Mesothelial cell of epicardium (in vitro differentiated cells): ENCODE measurements around the gene TFIP11. TPM values are rescaled to one million over a fixed set of nuclear protein-coding genes. Genes with fewer than 3 reads are reported as not detected.
A peak's percentile ranks its signal among the peaks of the same experiment; 100 is the strongest.

Experiments
- DNase-seq, 2 experiments: peaks; one replicate each; pipeline ENCODE4 v3.0.0; 2021; ENCODE audit warnings: low spot score in 2 of 2; ENCODE audit not compliant: unreplicated experiment in 2 of 2
- H3K27ac Mint-ChIP-seq: 2 replicates; pipeline ENCODE4 v1.8.0; 2021; ENCODE audit warnings: mixed read lengths
- H3K27me3 Mint-ChIP-seq: 2 replicates; pipeline ENCODE4 v1.8.0; 2021; ENCODE audit warnings: low read depth, mixed read lengths
- H3K36me3 Mint-ChIP-seq: 2 replicates; pipeline ENCODE4 v1.8.0; 2021; ENCODE audit warnings: mixed read lengths
- H3K4me1 Mint-ChIP-seq: 2 replicates; pipeline ENCODE4 v1.8.0; 2021; ENCODE audit warnings: mixed read lengths
- H3K4me3 Mint-ChIP-seq: 2 replicates; pipeline ENCODE4 v1.8.0; 2021; ENCODE audit warnings: mild to moderate bottlenecking, moderate library complexity, mixed read lengths
- H3K9me3 Mint-ChIP-seq: 2 replicates; pipeline ENCODE4 v1.8.0; 2021; ENCODE audit warnings: mixed read lengths
- microRNA-seq: library from miRNA; unstranded; fragments of <30 nt; microRNA quantifications from one replicate; pipeline ENCODE4 v1.2.0, GENCODE V29; 2021; ENCODE audit warnings: inconsistent platforms, mixed read lengths
- total RNA-seq: library from RNA; stranded (reverse); gene quantifications from 3 replicates; pipeline ENCODE4 v1.2.1, GENCODE V29; 2021
- TF ChIP-seq, protein P1 (sequence below): fragments of 200-600 bp; sonication (generic); IDR thresholded peaks from one replicate; pipeline ENCODE4 v1.5.0; 2021; ENCODE audit warnings: antibody characterized with exemption; ENCODE audit not compliant: unreplicated experiment

Gene TFIP11
- total RNA-seq, 1 donor from 2014 or later = 37.9 TPM

DNA sequence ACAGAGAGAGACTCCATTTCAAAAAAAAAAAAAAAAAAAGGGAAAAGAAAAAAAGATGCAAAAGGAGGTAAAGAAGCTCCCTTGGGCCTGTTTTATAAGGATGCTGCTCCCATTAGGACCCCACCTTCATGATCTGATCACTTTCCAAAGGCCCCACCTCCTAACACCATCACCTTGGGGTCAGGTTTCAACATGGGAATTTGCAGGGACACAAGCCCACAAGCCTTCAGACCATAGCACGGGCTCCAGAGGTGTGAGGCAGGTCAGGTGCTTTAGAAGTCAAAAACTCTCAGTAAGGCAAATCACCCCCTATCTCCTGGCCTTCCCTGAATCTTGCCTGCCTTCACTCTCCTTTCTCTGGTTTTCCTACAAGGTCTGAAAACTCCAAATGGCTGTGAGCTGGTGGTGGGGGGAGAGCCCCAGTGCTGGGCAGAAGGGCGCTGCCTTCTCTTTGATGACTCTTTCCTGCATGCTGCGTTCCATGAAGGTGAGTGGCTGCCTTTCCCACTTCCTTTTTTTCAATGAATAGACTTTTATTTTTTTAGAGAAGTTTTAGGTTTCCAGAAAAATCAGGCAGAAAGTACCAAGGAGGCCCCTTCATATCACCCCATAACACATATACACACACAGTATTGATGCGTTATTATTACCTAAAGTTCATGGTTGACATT lies 70.1 kb downstream of the TFIP11 start:
- Mint-ChIP-seq H3K4me3 (no peak overlapping the region), H3K27me3 (no peaks in the 10 kb centered on the region), H3K9me3 (no peaks in the 10 kb centered on the region), H3K36me3 (no peaks in the 10 kb centered on the region), H3K27ac (no peak overlapping the region), H3K4me1 (no peaks in the 10 kb centered on the region)
- TF ChIP-seq, protein P1, sequence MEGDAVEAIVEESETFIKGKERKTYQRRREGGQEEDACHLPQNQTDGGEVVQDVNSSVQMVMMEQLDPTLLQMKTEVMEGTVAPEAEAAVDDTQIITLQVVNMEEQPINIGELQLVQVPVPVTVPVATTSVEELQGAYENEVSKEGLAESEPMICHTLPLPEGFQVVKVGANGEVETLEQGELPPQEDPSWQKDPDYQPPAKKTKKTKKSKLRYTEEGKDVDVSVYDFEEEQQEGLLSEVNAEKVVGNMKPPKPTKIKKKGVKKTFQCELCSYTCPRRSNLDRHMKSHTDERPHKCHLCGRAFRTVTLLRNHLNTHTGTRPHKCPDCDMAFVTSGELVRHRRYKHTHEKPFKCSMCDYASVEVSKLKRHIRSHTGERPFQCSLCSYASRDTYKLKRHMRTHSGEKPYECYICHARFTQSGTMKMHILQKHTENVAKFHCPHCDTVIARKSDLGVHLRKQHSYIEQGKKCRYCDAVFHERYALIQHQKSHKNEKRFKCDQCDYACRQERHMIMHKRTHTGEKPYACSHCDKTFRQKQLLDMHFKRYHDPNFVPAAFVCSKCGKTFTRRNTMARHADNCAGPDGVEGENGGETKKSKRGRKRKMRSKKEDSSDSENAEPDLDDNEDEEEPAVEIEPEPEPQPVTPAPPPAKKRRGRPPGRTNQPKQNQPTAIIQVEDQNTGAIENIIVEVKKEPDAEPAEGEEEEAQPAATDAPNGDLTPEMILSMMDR = no peak
- no peak for DNase-seq

Small RNAs within 50 kb of the gene (microRNA-seq; reads per million reads assigned to microRNA genes)
- gene MIR548J = 4.7 reads per million, percentile 16 among the genes with 10 or more reads in this experiment

Other genes starting within 250 kb of the TFIP11 start
- 1.9 to 2.6 TPM (median 2.5 TPM) in 3 replicates for gene ASPHD2, start 83.2 kb downstream of the TFIP11 start, total RNA-seq
- 54.1 to 55.9 TPM (median 55.6 TPM) in 3 replicates for gene HPS4, start 28.7 kb downstream of the TFIP11 start, total RNA-seq
- 23.5 to 25.2 TPM (median 24.1 TPM) in 3 replicates for gene SRRD, start 28.6 kb downstream of the TFIP11 start, total RNA-seq
- gene TPST2, start 77.7 kb upstream of the TFIP11 start, total RNA-seq = 17.2 to 19.4 TPM (median 18.5 TPM) in 3 replicates
- gene CRYBB1, start 105.6 kb upstream of the TFIP11 start, total RNA-seq = not detected in 3 replicates
- not detected in 3 replicates for gene CRYBA4, start 109.5 kb upstream of the TFIP11 start, total RNA-seq
- 6.6 to 7.0 TPM (median 6.7 TPM) in 3 replicates for gene MIAT, start 145.1 kb upstream of the TFIP11 start, total RNA-seq